HepG2 (cell line): ENCODE data around the gene STAT5A. TPM values are rescaled to one million over a fixed set of nuclear protein-coding genes. Genes with fewer than 3 reads are reported as not detected.
A peak's percentile ranks its signal among the peaks of the same experiment; 100 is the strongest.

Experiments
- BCL6 ChIP-seq: IDR thresholded peaks from 2 replicates; pipeline ENCODE4 v1.6.1; 2016; ENCODE audit warnings: missing genetic modification reagents, missing compliant biosample characterization
- BHLHE40 ChIP-seq: IDR thresholded peaks from 2 replicates; pipeline ENCODE4 v1.6.1; 2011; ENCODE audit warnings: low read length, improper control_type of control experiment
- CHD2 ChIP-seq: IDR thresholded peaks from 2 replicates; pipeline ENCODE4 v1.6.1; 2011; ENCODE audit warnings: low read depth, low read length, improper control_type of control experiment
- NCOA5 ChIP-seq: sonication (generic); formaldehyde crosslinking; IDR thresholded peaks from 2 replicates; pipeline ENCODE4 v1.4.0; 2020; ENCODE audit warnings: missing genetic modification reagents
- NFE2L1 ChIP-seq: sonication (generic); formaldehyde crosslinking; IDR thresholded peaks from 2 replicates; pipeline ENCODE4 v1.4.0; 2020; ENCODE audit warnings: missing genetic modification reagents, mild to moderate bottlenecking, borderline replicate concordance
- POLR2A ChIP-seq, 2 experiments: IDR thresholded peaks; 2 replicates each; pipeline ENCODE4 v1.6.1; 2011; ENCODE audit warnings: low read depth in 2 of 2, low read length in 2 of 2, mild to moderate bottlenecking in 1 of 2, moderate library complexity in 1 of 2; ENCODE audit not compliant: insufficient read depth in 1 of 2
- POLR2AphosphoS2 ChIP-seq: IDR thresholded peaks from 2 replicates; pipeline ENCODE4 v1.6.1; 2011; ENCODE audit warnings: low read depth, low read length, improper control_type of control experiment
- SMAD3 ChIP-seq: sonication (generic); formaldehyde crosslinking; IDR thresholded peaks from 2 replicates; pipeline ENCODE4 v1.4.0; 2020; ENCODE audit warnings: missing genetic modification reagents
- ZBTB1 ChIP-seq: sonication (generic); formaldehyde crosslinking; IDR thresholded peaks from 2 replicates; pipeline ENCODE4 v1.4.0; 2020; ENCODE audit warnings: missing genetic modification reagents, borderline replicate concordance
- ZBTB42 ChIP-seq: sonication (generic); formaldehyde crosslinking; IDR thresholded peaks from 2 replicates; pipeline ENCODE4 v1.5.0; 2020; ENCODE audit warnings: mild to moderate bottlenecking, missing genetic modification reagents
- ZMYM4 ChIP-seq: sonication (generic); formaldehyde crosslinking; IDR thresholded peaks from 2 replicates; pipeline ENCODE4 v1.8.1; 2023; ENCODE audit warnings: mild to moderate bottlenecking, missing genetic modification reagents
- ZNF224 ChIP-seq: sonication (generic); formaldehyde crosslinking; IDR thresholded peaks from 2 replicates; pipeline ENCODE4 v1.5.0; 2020; ENCODE audit warnings: mild to moderate bottlenecking, missing genetic modification reagents
- ZNF337 ChIP-seq: sonication (generic); formaldehyde crosslinking; IDR thresholded peaks from 2 replicates; pipeline ENCODE4 v1.5.1; 2020; ENCODE audit warnings: missing genetic modification reagents, low read depth, mild to moderate bottlenecking, borderline replicate concordance
- ZNF564 ChIP-seq: sonication (generic); formaldehyde crosslinking; IDR thresholded peaks from 2 replicates; pipeline ENCODE4 v1.8.1; 2023; ENCODE audit warnings: mild to moderate bottlenecking, missing genetic modification reagents
- ZNF782 ChIP-seq: sonication (generic); formaldehyde crosslinking; IDR thresholded peaks from 2 replicates; pipeline ENCODE4 v1.4.0; 2020; ENCODE audit warnings: missing genetic modification reagents, mild to moderate bottlenecking, borderline replicate concordance
- polyA plus RNA-seq, 8 experiments: library from polyadenylated mRNA; depleted of rRNA in 3 of 8; stranded (reverse) in 7 of 8; unstranded in 1 of 8; fragments of >200 nt; fragmentation: Illumina TruSeq in 4 of 8; extraction: Trizol in 4 of 8; gene quantifications; 2 replicates each; pipeline versions ENCODE4 v1.2.1 to v1.2.3, GENCODE V29; 2011 to 2016; ENCODE audit warnings: low read depth in 4 of 8, missing spikeins in 1 of 8, mixed read lengths in 1 of 8; ENCODE audit not compliant: insufficient read depth in 1 of 8
- total RNA-seq, 5 experiments: library from RNA; depleted of rRNA; stranded (reverse); fragments of >200 nt; fragmentation: Illumina TruSeq; extraction: Trizol; gene quantifications; 2 replicates each; pipeline ENCODE4 v1.2.3, GENCODE V29; 2016; ENCODE audit warnings: low read depth in 1 of 5
- TF ChIP-seq, protein P1 (sequence below): IDR thresholded peaks from 2 replicates; pipeline ENCODE4 v1.6.1; 2012; ENCODE audit warnings: low read length, improper control_type of control experiment
- TF ChIP-seq, protein P2 (sequence below): sonication (generic); formaldehyde crosslinking; IDR thresholded peaks from 2 replicates; pipeline ENCODE4 v1.4.0; 2020; ENCODE audit warnings: missing genetic modification reagents
- TF ChIP-seq, protein P3 (sequence below): sonication (generic); formaldehyde crosslinking; IDR thresholded peaks from 2 replicates; pipeline ENCODE4; 2020; ENCODE audit warnings: missing genetic modification reagents, mild to moderate bottlenecking, borderline replicate concordance
- TF ChIP-seq, protein P4 (sequence below): sonication (generic); formaldehyde crosslinking; IDR thresholded peaks from 2 replicates; pipeline ENCODE4 v1.8.1; 2023; ENCODE audit warnings: mild to moderate bottlenecking, missing genetic modification reagents
- TF ChIP-seq, protein P5 (sequence below): sonication (generic); formaldehyde crosslinking; IDR thresholded peaks from 2 replicates; pipeline ENCODE4 v1.8.0; 2022; ENCODE audit warnings: missing genetic modification reagents, mild to moderate bottlenecking, inconsistent platforms, borderline replicate concordance
- TF ChIP-seq, protein P6 (sequence below): sonication (generic); formaldehyde crosslinking; IDR thresholded peaks from 2 replicates; pipeline ENCODE4 v1.4.0; 2020; ENCODE audit warnings: mild to moderate bottlenecking, missing genetic modification reagents

The STAT5A gene
- total and polyA plus RNA-seq, 2 of the 13 experiments (the other 11 are each of a cell fraction or from before 2014, with no cell fraction given), result 1.4 to 4.1 TPM

DNA sequence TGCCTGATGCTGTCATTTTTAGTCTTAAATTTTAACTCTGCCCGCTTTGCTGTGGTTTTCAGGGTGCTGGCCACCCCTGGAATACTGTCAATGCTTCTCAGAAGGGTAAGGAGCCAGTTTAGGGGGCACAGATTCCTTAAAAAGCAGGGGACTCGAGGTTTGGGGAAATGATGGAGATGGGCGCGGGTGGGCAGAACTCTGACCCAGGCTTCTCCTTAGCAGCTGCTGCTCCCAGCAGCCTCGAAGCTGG is 23.7 kb downstream of the STAT5A start (continued):
- TF ChIP-seq ZNF782, result no peak
- TF ChIP-seq, protein P1, sequence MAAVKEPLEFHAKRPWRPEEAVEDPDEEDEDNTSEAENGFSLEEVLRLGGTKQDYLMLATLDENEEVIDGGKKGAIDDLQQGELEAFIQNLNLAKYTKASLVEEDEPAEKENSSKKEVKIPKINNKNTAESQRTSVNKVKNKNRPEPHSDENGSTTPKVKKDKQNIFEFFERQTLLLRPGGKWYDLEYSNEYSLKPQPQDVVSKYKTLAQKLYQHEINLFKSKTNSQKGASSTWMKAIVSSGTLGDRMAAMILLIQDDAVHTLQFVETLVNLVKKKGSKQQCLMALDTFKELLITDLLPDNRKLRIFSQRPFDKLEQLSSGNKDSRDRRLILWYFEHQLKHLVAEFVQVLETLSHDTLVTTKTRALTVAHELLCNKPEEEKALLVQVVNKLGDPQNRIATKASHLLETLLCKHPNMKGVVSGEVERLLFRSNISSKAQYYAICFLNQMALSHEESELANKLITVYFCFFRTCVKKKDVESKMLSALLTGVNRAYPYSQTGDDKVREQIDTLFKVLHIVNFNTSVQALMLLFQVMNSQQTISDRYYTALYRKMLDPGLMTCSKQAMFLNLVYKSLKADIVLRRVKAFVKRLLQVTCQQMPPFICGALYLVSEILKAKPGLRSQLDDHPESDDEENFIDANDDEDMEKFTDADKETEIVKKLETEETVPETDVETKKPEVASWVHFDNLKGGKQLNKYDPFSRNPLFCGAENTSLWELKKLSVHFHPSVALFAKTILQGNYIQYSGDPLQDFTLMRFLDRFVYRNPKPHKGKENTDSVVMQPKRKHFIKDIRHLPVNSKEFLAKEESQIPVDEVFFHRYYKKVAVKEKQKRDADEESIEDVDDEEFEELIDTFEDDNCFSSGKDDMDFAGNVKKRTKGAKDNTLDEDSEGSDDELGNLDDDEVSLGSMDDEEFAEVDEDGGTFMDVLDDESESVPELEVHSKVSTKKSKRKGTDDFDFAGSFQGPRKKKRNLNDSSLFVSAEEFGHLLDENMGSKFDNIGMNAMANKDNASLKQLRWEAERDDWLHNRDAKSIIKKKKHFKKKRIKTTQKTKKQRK, result no peak
- no peak for TF ChIP-seq BHLHE40
- no peak for TF ChIP-seq NFE2L1 (CRISPR knock-in tag)
- TF ChIP-seq, protein P2, sequence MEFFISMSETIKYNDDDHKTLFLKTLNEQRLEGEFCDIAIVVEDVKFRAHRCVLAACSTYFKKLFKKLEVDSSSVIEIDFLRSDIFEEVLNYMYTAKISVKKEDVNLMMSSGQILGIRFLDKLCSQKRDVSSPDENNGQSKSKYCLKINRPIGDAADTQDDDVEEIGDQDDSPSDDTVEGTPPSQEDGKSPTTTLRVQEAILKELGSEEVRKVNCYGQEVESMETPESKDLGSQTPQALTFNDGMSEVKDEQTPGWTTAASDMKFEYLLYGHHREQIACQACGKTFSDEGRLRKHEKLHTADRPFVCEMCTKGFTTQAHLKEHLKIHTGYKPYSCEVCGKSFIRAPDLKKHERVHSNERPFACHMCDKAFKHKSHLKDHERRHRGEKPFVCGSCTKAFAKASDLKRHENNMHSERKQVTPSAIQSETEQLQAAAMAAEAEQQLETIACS (CRISPR knock-in tag), result no peak
- TF ChIP-seq, protein P3, sequence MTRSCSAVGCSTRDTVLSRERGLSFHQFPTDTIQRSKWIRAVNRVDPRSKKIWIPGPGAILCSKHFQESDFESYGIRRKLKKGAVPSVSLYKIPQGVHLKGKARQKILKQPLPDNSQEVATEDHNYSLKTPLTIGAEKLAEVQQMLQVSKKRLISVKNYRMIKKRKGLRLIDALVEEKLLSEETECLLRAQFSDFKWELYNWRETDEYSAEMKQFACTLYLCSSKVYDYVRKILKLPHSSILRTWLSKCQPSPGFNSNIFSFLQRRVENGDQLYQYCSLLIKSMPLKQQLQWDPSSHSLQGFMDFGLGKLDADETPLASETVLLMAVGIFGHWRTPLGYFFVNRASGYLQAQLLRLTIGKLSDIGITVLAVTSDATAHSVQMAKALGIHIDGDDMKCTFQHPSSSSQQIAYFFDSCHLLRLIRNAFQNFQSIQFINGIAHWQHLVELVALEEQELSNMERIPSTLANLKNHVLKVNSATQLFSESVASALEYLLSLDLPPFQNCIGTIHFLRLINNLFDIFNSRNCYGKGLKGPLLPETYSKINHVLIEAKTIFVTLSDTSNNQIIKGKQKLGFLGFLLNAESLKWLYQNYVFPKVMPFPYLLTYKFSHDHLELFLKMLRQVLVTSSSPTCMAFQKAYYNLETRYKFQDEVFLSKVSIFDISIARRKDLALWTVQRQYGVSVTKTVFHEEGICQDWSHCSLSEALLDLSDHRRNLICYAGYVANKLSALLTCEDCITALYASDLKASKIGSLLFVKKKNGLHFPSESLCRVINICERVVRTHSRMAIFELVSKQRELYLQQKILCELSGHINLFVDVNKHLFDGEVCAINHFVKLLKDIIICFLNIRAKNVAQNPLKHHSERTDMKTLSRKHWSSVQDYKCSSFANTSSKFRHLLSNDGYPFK (CRISPR knock-in tag), result no peak
- TF ChIP-seq NCOA5 (CRISPR knock-in tag), result no peak
- no peak for TF ChIP-seq POLR2A (IDR thresholded peaks at IDR 0.05; ENCODE audit: insufficient read depth in 1 of 2, low read depth in 2 of 2, low read length in 2 of 2)
- TF ChIP-seq SMAD3, result 0 out of 2 replicates have a peak, but pooled peaks have one; percentile 7
- no peak for TF ChIP-seq CHD2
- TF ChIP-seq ZNF224 (CRISPR knock-in tag), result no peak
- TF ChIP-seq POLR2AphosphoS2, result no peak
- 0 out of 2 replicates have a peak, but pooled peaks have one; percentile 38 for TF ChIP-seq ZNF564 (CRISPR knock-in tag)
- TF ChIP-seq ZMYM4, result no peak
- TF ChIP-seq BCL6 (CRISPR knock-in tag), result no peak
- TF ChIP-seq, protein P4, sequence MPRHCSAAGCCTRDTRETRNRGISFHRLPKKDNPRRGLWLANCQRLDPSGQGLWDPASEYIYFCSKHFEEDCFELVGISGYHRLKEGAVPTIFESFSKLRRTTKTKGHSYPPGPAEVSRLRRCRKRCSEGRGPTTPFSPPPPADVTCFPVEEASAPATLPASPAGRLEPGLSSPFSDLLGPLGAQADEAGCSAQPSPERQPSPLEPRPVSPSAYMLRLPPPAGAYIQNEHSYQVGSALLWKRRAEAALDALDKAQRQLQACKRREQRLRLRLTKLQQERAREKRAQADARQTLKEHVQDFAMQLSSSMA (CRISPR knock-in tag), result no peak
- TF ChIP-seq, protein P5, sequence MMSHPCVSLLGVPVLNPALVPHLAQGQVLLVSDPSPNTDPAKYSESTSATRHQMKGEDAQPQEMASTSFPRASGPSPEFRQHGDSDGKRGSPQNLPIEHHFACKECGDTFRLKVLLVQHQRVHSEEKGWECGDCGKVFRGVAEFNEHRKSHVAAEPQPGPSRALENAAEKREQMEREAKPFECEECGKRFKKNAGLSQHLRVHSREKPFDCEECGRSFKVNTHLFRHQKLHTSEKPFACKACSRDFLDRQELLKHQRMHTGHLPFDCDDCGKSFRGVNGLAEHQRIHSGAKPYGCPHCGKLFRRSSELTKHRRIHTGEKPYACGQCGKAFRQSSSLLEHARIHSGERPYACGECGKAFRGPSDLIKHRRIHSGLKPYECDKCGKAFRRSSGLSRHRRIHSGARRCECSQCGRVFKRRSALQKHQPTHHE (CRISPR knock-in tag), result 0 out of 2 replicates have a peak, but pooled peaks have one; percentile 15
- 0 out of 2 replicates have a peak, but pooled peaks have one; percentile 20 for TF ChIP-seq ZNF337 (CRISPR knock-in tag)
- 0 out of 2 replicates have a peak, but pooled peaks have one; percentile 31 for TF ChIP-seq ZBTB42 (CRISPR knock-in tag)
- TF ChIP-seq, protein P6, sequence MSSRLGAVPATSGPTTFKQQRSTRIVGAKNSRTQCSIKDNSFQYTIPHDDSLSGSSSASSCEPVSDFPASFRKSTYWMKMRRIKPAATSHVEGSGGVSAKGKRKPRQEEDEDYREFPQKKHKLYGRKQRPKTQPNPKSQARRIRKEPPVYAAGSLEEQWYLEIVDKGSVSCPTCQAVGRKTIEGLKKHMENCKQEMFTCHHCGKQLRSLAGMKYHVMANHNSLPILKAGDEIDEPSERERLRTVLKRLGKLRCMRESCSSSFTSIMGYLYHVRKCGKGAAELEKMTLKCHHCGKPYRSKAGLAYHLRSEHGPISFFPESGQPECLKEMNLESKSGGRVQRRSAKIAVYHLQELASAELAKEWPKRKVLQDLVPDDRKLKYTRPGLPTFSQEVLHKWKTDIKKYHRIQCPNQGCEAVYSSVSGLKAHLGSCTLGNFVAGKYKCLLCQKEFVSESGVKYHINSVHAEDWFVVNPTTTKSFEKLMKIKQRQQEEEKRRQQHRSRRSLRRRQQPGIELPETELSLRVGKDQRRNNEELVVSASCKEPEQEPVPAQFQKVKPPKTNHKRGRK (CRISPR knock-in tag), result no peak
- TF ChIP-seq ZBTB1 (CRISPR knock-in tag), result no peak
